Diencephalon (tissue), 1 donor: ENCODE results near the gene OR8G5. TPM values are rescaled to one million over a fixed set of nuclear protein-coding genes. Genes with fewer than 3 reads are reported as not detected.

ENCODE experiments used
- total RNA-seq: library from RNA; depleted of rRNA; stranded (reverse); fragments of >200 nt; gene quantifications from one replicate; pipeline ENCODE4 v1.2.3, GENCODE V29; 2014

Gene OR8G5
- total RNA-seq = not detected

GRCh38 chr11:124256076-124256475, at the start of gene OR8G5:
Gene OR8G5, plus strand, starts transcription at chr11:124256376. Its CDS starts 8,556 bp downstream, at chr11:124264932.

DNA sequence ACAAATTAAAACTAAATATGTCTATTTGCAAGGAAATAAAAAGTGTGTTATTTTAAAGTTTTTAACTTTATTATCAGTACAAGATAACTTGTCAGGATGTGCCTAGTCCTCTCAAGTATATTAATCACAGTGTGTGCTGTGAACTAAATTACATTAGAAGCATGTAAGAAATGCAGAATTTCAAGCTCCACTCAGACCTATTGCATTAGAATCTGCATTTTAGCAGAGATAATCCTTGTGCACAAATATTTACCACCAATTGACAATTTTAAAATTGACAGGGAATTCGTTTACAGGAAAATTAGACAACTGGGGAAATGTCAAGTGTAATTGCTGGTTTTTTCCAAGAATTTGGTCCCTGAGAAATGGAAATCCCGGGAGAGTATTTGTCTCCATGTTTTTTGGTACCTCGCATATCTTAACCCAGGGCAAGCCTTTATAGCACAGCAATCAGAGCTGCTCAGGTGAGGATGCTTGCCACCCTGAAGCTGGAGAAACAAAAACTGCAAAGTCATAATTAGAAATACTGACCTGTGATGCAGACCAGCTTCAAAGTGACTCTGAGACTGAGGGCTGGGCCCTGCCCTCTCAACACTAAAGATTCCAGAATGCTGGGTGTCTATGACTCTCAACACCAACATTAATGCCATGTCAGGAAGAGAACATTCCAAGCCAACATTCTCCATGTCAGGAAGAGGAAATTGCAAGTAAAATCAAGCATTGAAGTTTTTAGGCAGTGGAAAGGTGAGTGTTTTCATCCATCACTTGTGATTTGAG, 15.4 kb upstream of the OR8G5 start, which contains the start of gene OR8G1:
Gene OR8G1, plus strand, starts transcription at position 475 of the 777 bp plus-strand sequence. CDS start 8,581 bp downstream, outside the sequence.

GRCh38 chr11:124313849-124314248, 57.7 kb downstream of the OR8G5 start, which contains the start of gene OR8D1:
Gene OR8D1, minus strand, starts transcription at chr11:124313949. Its CDS starts 3,183 bp downstream, at chr11:124310766.

Other genes starting within 250 kb of the OR8G5 start
- not detected for gene OR10G4, start 243.4 kb upstream of the OR8G5 start, total RNA-seq
- not detected for gene OR10G9, start 233.4 kb upstream of the OR8G5 start, total RNA-seq
- gene OR10G8, start 229.6 kb upstream of the OR8G5 start, total RNA-seq = not detected
- gene OR10G7, start 215.1 kb upstream of the OR8G5 start, total RNA-seq = not detected
- gene VWA5A, start 140.9 kb upstream of the OR8G5 start, total RNA-seq = 38.1 TPM
- not detected for gene OR10D3, start 73.0 kb upstream of the OR8G5 start, total RNA-seq
- gene OR8G1, start 15.3 kb upstream of the OR8G5 start, total RNA-seq = not detected
- not detected for gene OR8D1, start 57.6 kb downstream of the OR8G5 start, total RNA-seq
- gene OR8D2, start 63.8 kb downstream of the OR8G5 start, total RNA-seq = not detected
- not detected for gene OR8B2, start 128.1 kb downstream of the OR8G5 start, total RNA-seq
- not detected for gene OR8B3, start 142.6 kb downstream of the OR8G5 start, total RNA-seq
- gene OR8B4, start 168.5 kb downstream of the OR8G5 start, total RNA-seq = not detected
- gene OR8B8, start 189.3 kb downstream of the OR8G5 start, total RNA-seq = not detected